Measurements from ENCODE around the gene INTS4.

DNA sequence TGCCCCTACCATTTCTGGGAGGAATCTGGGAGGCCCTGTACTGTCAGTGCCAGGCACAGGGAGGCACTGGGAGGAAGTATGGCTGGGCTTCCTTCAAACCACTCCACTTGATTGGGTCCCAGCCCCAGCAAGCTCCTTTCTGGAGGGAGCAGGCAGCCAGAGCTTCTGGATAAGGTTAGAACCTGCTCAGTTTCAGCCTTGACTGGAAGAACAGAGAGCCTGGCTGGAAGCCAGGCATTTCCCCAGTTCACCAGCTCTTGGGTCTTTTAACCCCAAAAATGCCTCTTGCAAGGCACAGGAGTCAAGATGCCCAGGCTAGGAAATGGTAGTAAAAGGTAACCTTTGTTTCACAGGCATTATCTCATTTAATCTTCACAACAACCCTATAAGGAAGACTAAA lies 37.6 kb upstream of the INTS4 start:
- TF ChIP-seq CTCF (IDR thresholded peaks at IDR 0.05): no peak
- no peak for TF ChIP-seq POLR2A (IDR thresholded peaks at IDR 0.05)

Measured in adrenal gland (tissue), 5 donors.